WTC11 (cell line): ENCODE data around the gene GHR. TPM values are rescaled to one million over a fixed set of nuclear protein-coding genes. Genes with fewer than 3 reads are reported as not detected.

Source experiments
- ATAC-seq: fragments of 200-7000 bp; cut with Tn5 transposase; 2 replicates; pipeline ENCODE4 v1.10.0; 2021; ENCODE audit warnings: mild to moderate bottlenecking, moderate library complexity
- CTCF ChIA-PET: fragments of 300-600 bp; sonication (Branson Sonifier 250); formaldehyde crosslinking; loops from one replicate; lab custom pipeline; 2021; ENCODE audit warnings: antibody characterized with exemption; lab: Charles Lee
- POLR2A ChIA-PET: fragments of 350-600 bp; sonication (Branson Sonifier 250); formaldehyde crosslinking; loops from one replicate; lab custom pipeline; 2021; ENCODE audit warnings: antibody characterized with exemption; lab: Charles Lee
- DNase-seq: peaks from one replicate; pipeline ENCODE4 v3.0.0; 2021; ENCODE audit warnings: low spot score
- H3K27ac Mint-ChIP-seq: 2 replicates; pipeline ENCODE4 v1.8.0; 2021; ENCODE audit warnings: mixed read lengths
- H3K27me3 Mint-ChIP-seq: 2 replicates; pipeline ENCODE4 v1.8.0; 2021; ENCODE audit warnings: low read depth, mild to moderate bottlenecking, moderate library complexity, mixed read lengths
- H3K36me3 Mint-ChIP-seq: 2 replicates; pipeline ENCODE4 v1.8.0; 2021; ENCODE audit warnings: mixed read lengths
- H3K4me1 Mint-ChIP-seq: 2 replicates; pipeline ENCODE4 v1.8.0; 2022; ENCODE audit warnings: mixed read lengths
- H3K4me3 Mint-ChIP-seq: 2 replicates; pipeline ENCODE4 v1.8.0; 2021; ENCODE audit warnings: mild to moderate bottlenecking, moderate library complexity, mixed read lengths
- H3K9me3 Mint-ChIP-seq: 2 replicates; pipeline ENCODE4 v1.8.0; 2021; ENCODE audit warnings: mixed read lengths
- AFF4 ChIP-seq: sonication (generic); formaldehyde crosslinking; IDR thresholded peaks from 2 replicates; pipeline ENCODE4 v1.8.1; 2023; ENCODE audit warnings: mild to moderate bottlenecking, missing genetic modification reagents, borderline replicate concordance
- AR ChIP-seq: fragments of 250-450 bp; sonication (Bioruptor Pico); IDR thresholded peaks from 2 replicates; pipeline ENCODE4 v1.9.0; 2021; ENCODE audit warnings: mild to moderate bottlenecking
- ATF6 ChIP-seq: sonication (generic); formaldehyde crosslinking; IDR thresholded peaks from 2 replicates; pipeline ENCODE4 v1.8.1; 2023; ENCODE audit warnings: mild to moderate bottlenecking, missing genetic modification reagents
- CREM ChIP-seq: sonication (generic); formaldehyde crosslinking; IDR thresholded peaks from 2 replicates; pipeline ENCODE4 v1.8.1; 2022; ENCODE audit warnings: mild to moderate bottlenecking, missing genetic modification reagents, moderate library complexity
- CTCF ChIP-seq: fragments of 200-600 bp; IDR thresholded peaks from 2 replicates; pipeline ENCODE4 v1.8.0; 2022; ENCODE audit warnings: antibody characterized with exemption
- EMX1 ChIP-seq: fragments of 250-450 bp; sonication (Bioruptor Pico); IDR thresholded peaks from 2 replicates; pipeline ENCODE4 v1.8.0; 2021; ENCODE audit warnings: mild to moderate bottlenecking
- FOXP1 ChIP-seq: sonication (generic); formaldehyde crosslinking; IDR thresholded peaks from 2 replicates; pipeline ENCODE4 v1.8.0; 2022; ENCODE audit warnings: missing genetic modification reagents, mild to moderate bottlenecking, moderate library complexity, borderline replicate concordance
- GABPB1 ChIP-seq: sonication (generic); formaldehyde crosslinking; IDR thresholded peaks from 2 replicates; pipeline ENCODE4 v1.8.1; 2023; ENCODE audit warnings: mild to moderate bottlenecking, missing genetic modification reagents
- HMGA2 ChIP-seq: fragments of 250-450 bp; sonication (Bioruptor Pico); IDR thresholded peaks from 2 replicates; pipeline ENCODE4 v1.4.0; 2021; ENCODE audit warnings: mild to moderate bottlenecking, moderate library complexity
- IRF1 ChIP-seq: sonication (generic); formaldehyde crosslinking; IDR thresholded peaks from 2 replicates; pipeline ENCODE4 v1.8.0; 2023; ENCODE audit warnings: missing genetic modification reagents
- KAT7 ChIP-seq: sonication (generic); formaldehyde crosslinking; IDR thresholded peaks from 2 replicates; pipeline ENCODE4 v1.8.1; 2023; ENCODE audit warnings: missing genetic modification reagents, mild to moderate bottlenecking, borderline replicate concordance
- MYBL2 ChIP-seq: sonication (generic); formaldehyde crosslinking; IDR thresholded peaks from 2 replicates; pipeline ENCODE4 v1.8.1; 2023; ENCODE audit warnings: mild to moderate bottlenecking, moderate library complexity, missing genetic modification reagents
- OVOL2 ChIP-seq: fragments of 250-450 bp; sonication (Bioruptor Pico); IDR thresholded peaks from 2 replicates; pipeline ENCODE4 v1.9.0; 2021; ENCODE audit warnings: mild to moderate bottlenecking, borderline replicate concordance
- RELA ChIP-seq: sonication (generic); formaldehyde crosslinking; IDR thresholded peaks from 2 replicates; pipeline ENCODE4 v1.8.1; 2022; ENCODE audit warnings: missing genetic modification reagents, mild to moderate bottlenecking, borderline replicate concordance
- STAT6 ChIP-seq: sonication (generic); formaldehyde crosslinking; conservative IDR thresholded peaks from 2 replicates; pipeline ENCODE4 v1.8.1; 2023; ENCODE audit warnings: mild to moderate bottlenecking, low read depth, missing genetic modification reagents, moderate library complexity
- TEAD1 ChIP-seq: sonication (generic); formaldehyde crosslinking; IDR thresholded peaks from 2 replicates; pipeline ENCODE4 v1.8.0; 2022; ENCODE audit warnings: mild to moderate bottlenecking, missing genetic modification reagents
- TEAD4 ChIP-seq: sonication (generic); formaldehyde crosslinking; IDR thresholded peaks from 2 replicates; pipeline ENCODE4 v1.8.0; 2022; ENCODE audit warnings: mild to moderate bottlenecking, missing genetic modification reagents
- ZNF219 ChIP-seq: sonication (generic); formaldehyde crosslinking; IDR thresholded peaks from 2 replicates; pipeline ENCODE4 v1.8.0; 2023; ENCODE audit warnings: missing genetic modification reagents, mild to moderate bottlenecking, borderline replicate concordance
- ZNF396 ChIP-seq: fragments of 250-450 bp; sonication (Bioruptor Pico); IDR thresholded peaks from 2 replicates; pipeline ENCODE4 v1.8.0; 2021; ENCODE audit warnings: mild to moderate bottlenecking, moderate library complexity, borderline replicate concordance
- ZNF423 ChIP-seq: fragments of 250-450 bp; sonication (Bioruptor Pico); IDR thresholded peaks from 2 replicates; pipeline ENCODE4 v2.1.2; 2022; ENCODE audit warnings: mild to moderate bottlenecking, moderate library complexity
- total RNA-seq: library from RNA; stranded (reverse); gene quantifications from 3 replicates; pipeline ENCODE4 v1.2.3, GENCODE V29; 2021

The GHR gene
- total RNA-seq, 1 experiment from 2014 or later, result 0.57 TPM

GRCh38 chr5:42611437-42611836, 188.2 kb downstream of the GHR start:
- H3K4me1 Mint-ChIP-seq, result peaks cover 19% of the 10 kb centered on the region
- H3K9me3 Mint-ChIP-seq, result peaks cover 5% of the 10 kb centered on the region; the same call in 1 of the 2 replicates
- H3K4me3 Mint-ChIP-seq, result no peak overlapping the region
- DNase-seq (no peak), ATAC-seq (no peak)
- H3K27me3 Mint-ChIP-seq, result no peaks in the 10 kb centered on the region
- TF ChIP-seq EMX1 (CRISPR knock-in tag) (no peak), KAT7 (CRISPR knock-in tag) (no peak), FOXP1 (no peak), ZNF423 (no peak), ZNF396 (CRISPR knock-in tag) (no peak), OVOL2 (CRISPR knock-in tag) (no peak), HMGA2 (CRISPR knock-in tag) (no peak), RELA (CRISPR knock-in tag) (no peak), GABPB1 (CRISPR knock-in tag) (no peak), MYBL2 (no peak), TEAD4 (CRISPR knock-in tag) (no peak), AR (CRISPR knock-in tag) (no peak), ATF6 (CRISPR knock-in tag) (no peak)
- ChIA-PET CTCF (no interaction called here), POLR2A (no interaction called here)
- no peaks in the 10 kb centered on the region for H3K36me3 Mint-ChIP-seq
- H3K27ac Mint-ChIP-seq, result no peak overlapping the region

- Mint-ChIP-seq H3K27ac (no peak overlapping the region), H3K4me3 (no peak overlapping the region), H3K4me1 (peaks cover 19% of the 10 kb centered on the region), H3K27me3 (no peaks in the 10 kb centered on the region; the same call in 1 of the 2 replicates), H3K9me3 (no peaks in the 10 kb centered on the region), H3K36me3 (no peaks in the 10 kb centered on the region)
- CTCF ChIA-PET, result no interaction called here
- POLR2A ChIA-PET, result no interaction called here
- no peak for DNase-seq
- ATAC-seq, result no peak
- no peak for TF ChIP-seq AFF4 (CRISPR knock-in tag)
- no peak for TF ChIP-seq ZNF219
- TF ChIP-seq ZNF423, result no peak
- no peak for TF ChIP-seq STAT6 (CRISPR knock-in tag)
- no peak for TF ChIP-seq IRF1 (CRISPR knock-in tag)
- no peak for TF ChIP-seq CTCF
- TF ChIP-seq CREM, result no peak
- no peak for TF ChIP-seq TEAD1 (CRISPR knock-in tag)
Measured at GRCh38 chr5:42612750-42613366, 189.6 kb downstream of the GHR start.
